HEK293 (cell line): ENCODE data around the gene CDH3.
A peak's percentile ranks its signal among the peaks of the same experiment; 100 is the strongest.

Experiments
- CTCF ChIA-PET: fragments of 350-600 bp; formaldehyde crosslinking; extraction: SDS; loops from one replicate; lab custom pipeline; 2021; ENCODE audit warnings: antibody characterized with exemption; lab: Yijun Ruan, JAX
- POLR2A ChIA-PET: fragments of 300-600 bp; formaldehyde crosslinking; extraction: SDS; loops from one replicate; lab custom pipeline; 2020; ENCODE audit warnings: antibody characterized with exemption, inconsistent platforms; lab: Yijun Ruan, JAX
- H3K27ac ChIP-seq: fragments of 200-500 bp; sonication (Bioruptor generic); 2 replicates; pipeline ENCODE4 v1.5.1; 2014; ENCODE audit warnings: low read depth, low read length, control low read depth, inconsistent platforms; ENCODE audit errors: extremely low read depth
- H3K36me3 ChIP-seq, 2 experiments: fragments of 200-500 bp in 1 of 2; sonication (Bioruptor generic) in 1 of 2; 1 replicate in 1 of 2; 2 replicates in 1 of 2; pipeline ENCODE4 v1.5.1; 2014 to 2017; ENCODE audit warnings: inconsistent platforms in 2 of 2, low read length in 2 of 2; ENCODE audit not compliant: control insufficient read depth in 2 of 2, insufficient read depth in 1 of 2
- H3K4me1 ChIP-seq: fragments of 200-500 bp; sonication (Bioruptor generic); 2 replicates; pipeline ENCODE4 v1.5.1; 2014; ENCODE audit warnings: mild to moderate bottlenecking, low read length, inconsistent platforms; ENCODE audit not compliant: control insufficient read depth, insufficient read depth
- H3K4me3 ChIP-seq: 2 replicates; pipeline ENCODE4 v1.5.1; 2011; ENCODE audit warnings: low read depth, mild to moderate bottlenecking, control low read depth, low read length, moderate library complexity
- H3K9me3 ChIP-seq: fragments of 200-500 bp; sonication (Bioruptor generic); 2 replicates; pipeline ENCODE4 v1.5.1; 2014; ENCODE audit warnings: low read depth, low read length, inconsistent platforms; ENCODE audit not compliant: control insufficient read depth, insufficient read depth
- KLF7 ChIP-seq: fragments of 450-650 bp; formaldehyde crosslinking; IDR thresholded peaks from 2 replicates; pipeline ENCODE4 v1.5.1; 2016; ENCODE audit warnings: missing biosample characterization, missing genetic modification characterization, borderline replicate concordance
- PBX3 ChIP-seq: sonication (generic); formaldehyde crosslinking; IDR thresholded peaks from 2 replicates; pipeline ENCODE4 v1.8.1; 2022; ENCODE audit warnings: mild to moderate bottlenecking, moderate library complexity, missing genetic modification reagents
- PRDM1 ChIP-seq: fragments of 450-650 bp; formaldehyde crosslinking; IDR thresholded peaks from 2 replicates; pipeline ENCODE4; 2016; ENCODE audit warnings: missing biosample characterization, missing genetic modification characterization
- SETDB1 ChIP-seq: IDR thresholded peaks from one replicate; pipeline ENCODE4 v1.6.1; 2017; ENCODE audit warnings: mild to moderate bottlenecking, low read length, moderate library complexity, mixed read lengths; ENCODE audit not compliant: insufficient read length
- TRIM28 ChIP-seq: IDR thresholded peaks from 2 replicates; pipeline ENCODE4 v1.6.1; 2011; ENCODE audit warnings: low read length, control low read depth, borderline replicate concordance
- ZBTB17 ChIP-seq: fragments of 450-650 bp; formaldehyde crosslinking; IDR thresholded peaks from 2 replicates; pipeline ENCODE4 v1.5.1; 2016; ENCODE audit warnings: missing biosample characterization, missing genetic modification characterization
- ZBTB20 ChIP-seq: fragments of 450-650 bp; formaldehyde crosslinking; IDR thresholded peaks from 2 replicates; pipeline ENCODE4 v1.5.1; 2016; ENCODE audit warnings: missing biosample characterization, missing genetic modification characterization
- ZNF266 ChIP-seq: fragments of 450-650 bp; formaldehyde crosslinking; IDR thresholded peaks from 2 replicates; pipeline ENCODE4 v1.5.1; 2016; ENCODE audit warnings: missing biosample characterization, missing genetic modification characterization, low read depth
- ZNF335 ChIP-seq: fragments of 450-650 bp; formaldehyde crosslinking; conservative IDR thresholded peaks from 2 replicates; pipeline ENCODE4 v1.5.1; 2016; ENCODE audit warnings: missing biosample characterization, missing genetic modification characterization
- ZNF341 ChIP-seq: fragments of 450-650 bp; formaldehyde crosslinking; IDR thresholded peaks from 2 replicates; pipeline ENCODE4; 2016; ENCODE audit warnings: low read depth, missing biosample characterization, missing genetic modification characterization
- ZNF362 ChIP-seq: fragments of 450-650 bp; formaldehyde crosslinking; IDR thresholded peaks from 2 replicates; pipeline ENCODE4 v1.5.1; 2016; ENCODE audit warnings: missing biosample characterization, missing genetic modification characterization
- ZNF37A ChIP-seq: fragments of 450-650 bp; IDR thresholded peaks from 2 replicates; pipeline ENCODE4 v1.5.1; 2018; ENCODE audit warnings: missing biosample characterization, missing genetic modification characterization
- ZNF600 ChIP-seq: fragments of 450-650 bp; formaldehyde crosslinking; IDR thresholded peaks from 2 replicates; pipeline ENCODE4 v1.5.1; 2016; ENCODE audit warnings: missing biosample characterization, missing genetic modification characterization
- ZNF658 ChIP-seq: fragments of 450-650 bp; formaldehyde crosslinking; IDR thresholded peaks from 2 replicates; pipeline ENCODE4; 2016; ENCODE audit warnings: missing biosample characterization, missing genetic modification characterization
- ZNF670 ChIP-seq: fragments of 450-650 bp; formaldehyde crosslinking; IDR thresholded peaks from 2 replicates; pipeline ENCODE4 v1.5.1; 2016; ENCODE audit warnings: missing biosample characterization, missing genetic modification characterization, low read depth
- ZNF677 ChIP-seq: fragments of 450-650 bp; IDR thresholded peaks from 2 replicates; pipeline ENCODE4 v1.5.0; 2018; ENCODE audit warnings: missing biosample characterization, mild to moderate bottlenecking, missing genetic modification characterization, moderate library complexity
- ZSCAN16 ChIP-seq: fragments of 450-650 bp; formaldehyde crosslinking; IDR thresholded peaks from 2 replicates; pipeline ENCODE4 v1.5.1; 2016; ENCODE audit warnings: missing biosample characterization, missing genetic modification characterization
- ZXDB ChIP-seq: fragments of 450-650 bp; formaldehyde crosslinking; IDR thresholded peaks from 2 replicates; pipeline ENCODE4 v1.5.1; 2016; ENCODE audit warnings: missing biosample characterization, missing genetic modification characterization
- TF ChIP-seq, protein P1 (sequence below): fragments of 450-650 bp; formaldehyde crosslinking; IDR thresholded peaks from 2 replicates; pipeline ENCODE4 v1.5.1; 2016; ENCODE audit warnings: missing biosample characterization, missing genetic modification characterization
- TF ChIP-seq, protein P2 (sequence below): fragments of 450-650 bp; formaldehyde crosslinking; IDR thresholded peaks from 2 replicates; pipeline ENCODE4 v1.5.1; 2016; ENCODE audit warnings: missing biosample characterization, missing genetic modification characterization
- TF ChIP-seq, protein P3 (sequence below): fragments of 450-650 bp; formaldehyde crosslinking; IDR thresholded peaks from 2 replicates; pipeline ENCODE4 v1.5.1; 2016; ENCODE audit warnings: missing biosample characterization, missing genetic modification characterization
- TF ChIP-seq, protein P4 (sequence below): fragments of 450-650 bp; formaldehyde crosslinking; IDR thresholded peaks from 2 replicates; pipeline ENCODE4 v1.5.1; 2016; ENCODE audit warnings: missing biosample characterization, missing genetic modification characterization

The CDH3 gene

GRCh38 chr16:68640972-68641371 lies 4.1 kb upstream of the CDH3 start:
- Histone ChIP-seq H3K36me3 (no peaks in the 10 kb centered on the region), H3K4me3 (no peak overlapping the region)
- POLR2A ChIA-PET, result no interaction called here
- TF ChIP-seq, protein P1, sequence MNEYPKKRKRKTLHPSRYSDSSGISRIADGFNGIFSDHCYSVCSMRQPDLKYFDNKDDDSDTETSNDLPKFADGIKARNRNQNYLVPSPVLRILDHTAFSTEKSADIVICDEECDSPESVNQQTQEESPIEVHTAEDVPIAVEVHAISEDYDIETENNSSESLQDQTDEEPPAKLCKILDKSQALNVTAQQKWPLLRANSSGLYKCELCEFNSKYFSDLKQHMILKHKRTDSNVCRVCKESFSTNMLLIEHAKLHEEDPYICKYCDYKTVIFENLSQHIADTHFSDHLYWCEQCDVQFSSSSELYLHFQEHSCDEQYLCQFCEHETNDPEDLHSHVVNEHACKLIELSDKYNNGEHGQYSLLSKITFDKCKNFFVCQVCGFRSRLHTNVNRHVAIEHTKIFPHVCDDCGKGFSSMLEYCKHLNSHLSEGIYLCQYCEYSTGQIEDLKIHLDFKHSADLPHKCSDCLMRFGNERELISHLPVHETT (tag by site-specific recombination), result no peak
- peak; percentile 13; the same call in 1 of the 2 replicates for TF ChIP-seq ZNF341 (tag by site-specific recombination)
- TF ChIP-seq, protein P2, sequence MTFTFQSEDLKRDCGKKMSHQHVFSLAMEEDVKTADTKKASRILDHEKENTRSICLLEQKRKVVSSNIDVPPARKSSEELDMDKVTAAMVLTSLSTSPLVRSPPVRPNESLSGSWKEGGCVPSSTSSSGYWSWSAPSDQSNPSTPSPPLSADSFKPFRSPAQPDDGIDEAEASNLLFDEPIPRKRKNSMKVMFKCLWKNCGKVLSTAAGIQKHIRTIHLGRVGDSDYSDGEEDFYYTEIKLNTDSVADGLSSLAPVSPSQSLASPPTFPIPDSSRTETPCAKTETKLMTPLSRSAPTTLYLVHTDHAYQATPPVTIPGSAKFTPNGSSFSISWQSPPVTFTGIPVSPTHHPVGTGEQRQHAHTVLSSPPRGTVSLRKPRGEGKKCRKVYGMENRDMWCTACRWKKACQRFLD (tag by site-specific recombination), result no peak
- no peak for TF ChIP-seq ZBTB17 (tag by site-specific recombination)
- TF ChIP-seq, all 188 proteins: peak for 1
- peaks cover 4% of the 10 kb centered on the region; the same call in 1 of the 2 replicates for H3K4me1 ChIP-seq
- CTCF ChIA-PET, result no interaction called here
- no peaks in the 10 kb centered on the region for H3K9me3 ChIP-seq
- no peak overlapping the region for H3K27ac ChIP-seq

GRCh38 chr16:68642047-68642435 lies 3.1 kb upstream of the CDH3 start:
- Histone ChIP-seq H3K36me3 (no peaks in the 10 kb centered on the region), H3K4me1 (peaks cover 4% of the 10 kb centered on the region; the same call in 1 of the 2 replicates), H3K9me3 (no peaks in the 10 kb centered on the region), H3K4me3 (no peak overlapping the region), H3K27ac (no peak overlapping the region)
- TF ChIP-seq ZNF658 (tag by site-specific recombination) (no peak), PRDM1 (no peak), ZNF670 (tag by site-specific recombination) (no peak), SETDB1 (no peak), ZNF362 (tag by site-specific recombination) (no peak), ZBTB20 (tag by site-specific recombination) (no peak), PBX3 (CRISPR knock-in tag) (no peak), TRIM28 (no peak), ZSCAN16 (no peak), KLF7 (no peak), ZNF600 (tag by site-specific recombination) (no peak), ZXDB (tag by site-specific recombination) (no peak), ZNF37A (tag by site-specific recombination) (no peak), ZNF335 (tag by site-specific recombination) (no peak), ZNF677 (no peak), ZNF266 (no peak)
- TF ChIP-seq, protein P3, sequence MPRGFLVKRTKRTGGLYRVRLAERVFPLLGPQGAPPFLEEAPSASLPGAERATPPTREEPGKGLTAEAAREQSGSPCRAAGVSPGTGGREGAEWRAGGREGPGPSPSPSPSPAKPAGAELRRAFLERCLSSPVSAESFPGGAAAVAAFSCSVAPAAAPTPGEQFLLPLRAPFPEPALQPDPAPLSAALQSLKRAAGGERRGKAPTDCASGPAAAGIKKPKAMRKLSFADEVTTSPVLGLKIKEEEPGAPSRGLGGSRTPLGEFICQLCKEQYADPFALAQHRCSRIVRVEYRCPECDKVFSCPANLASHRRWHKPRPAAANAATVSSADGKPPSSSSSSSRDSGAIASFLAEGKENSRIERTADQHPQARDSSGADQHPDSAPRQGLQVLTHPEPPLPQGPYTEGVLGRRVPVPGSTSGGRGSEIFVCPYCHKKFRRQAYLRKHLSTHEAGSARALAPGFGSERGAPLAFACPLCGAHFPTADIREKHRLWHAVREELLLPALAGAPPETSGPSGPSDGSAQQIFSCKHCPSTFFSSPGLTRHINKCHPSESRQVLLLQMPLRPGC (tag by site-specific recombination), result no peak
- TF ChIP-seq, protein P4, sequence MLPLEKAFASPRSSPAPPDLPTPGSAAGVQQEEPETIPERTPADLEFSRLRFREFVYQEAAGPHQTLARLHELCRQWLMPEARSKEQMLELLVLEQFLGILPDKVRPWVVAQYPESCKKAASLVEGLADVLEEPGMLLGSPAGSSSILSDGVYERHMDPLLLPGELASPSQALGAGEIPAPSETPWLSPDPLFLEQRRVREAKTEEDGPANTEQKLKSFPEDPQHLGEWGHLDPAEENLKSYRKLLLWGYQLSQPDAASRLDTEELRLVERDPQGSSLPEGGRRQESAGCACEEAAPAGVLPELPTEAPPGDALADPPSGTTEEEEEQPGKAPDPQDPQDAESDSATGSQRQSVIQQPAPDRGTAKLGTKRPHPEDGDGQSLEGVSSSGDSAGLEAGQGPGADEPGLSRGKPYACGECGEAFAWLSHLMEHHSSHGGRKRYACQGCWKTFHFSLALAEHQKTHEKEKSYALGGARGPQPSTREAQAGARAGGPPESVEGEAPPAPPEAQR, result no peak
- ChIA-PET POLR2A (interaction anchor here (0.5 kb wide), 1 partner anchor 95 kb away, joined by 3 read pairs; the partner anchor contains the start of gene CDH1), CTCF (interaction anchor here (0.6 kb wide), 1 partner anchor 30 kb away, joined by 6 read pairs; no protein-coding TSS in a partner anchor)
